HL-60 (cell line): ENCODE data around the gene SOX15.
"Not testable (repeated sequence)": the region's sequence is repeated elsewhere in the genome, so short reads cannot be mapped to it uniquely, and the experiment has no call there.

Experiments used
- DNase-seq, 2 experiments: peaks; one replicate each; pipeline ENCODE4 v3.0.0-alpha.2; 2010 to 2020; ENCODE audit warnings: low read depth in 1 of 2, low spot score in 1 of 2
- H3K27ac ChIP-seq: fragments of 250-450 bp; sonication (Bioruptor Pico); replicated peaks from 2 replicates; pipeline ENCODE4 v1.5.1; 2020; ENCODE audit warnings: mild to moderate bottlenecking, moderate library complexity
- H3K27me3 ChIP-seq: fragments of 250-450 bp; sonication (Bioruptor Pico); 2 replicates; pipeline ENCODE4 v1.5.1; 2021; ENCODE audit warnings: mild to moderate bottlenecking, moderate library complexity; ENCODE audit not compliant: insufficient read depth, poor library complexity, severe bottlenecking
- H3K4me3 ChIP-seq: replicated peaks from 2 replicates; pipeline ENCODE4 v1.5.1; 2011; ENCODE audit warnings: mild to moderate bottlenecking, control low read depth, low read length; ENCODE audit not compliant: insufficient read depth
- GABPA ChIP-seq: IDR thresholded peaks from 2 replicates; pipeline ENCODE4 v1.6.1; 2012; ENCODE audit warnings: low read depth
- POLR2AphosphoS5 ChIP-seq: IDR thresholded peaks from 2 replicates; pipeline ENCODE4 v1.6.1; 2012; ENCODE audit warnings: low read depth
- REST ChIP-seq: IDR thresholded peaks from 2 replicates; pipeline ENCODE4 v1.6.1; 2012; ENCODE audit warnings: low read depth; ENCODE audit not compliant: insufficient replicate concordance
- SPI1 ChIP-seq: IDR thresholded peaks from 2 replicates; pipeline ENCODE4 v1.6.1; 2012; ENCODE audit warnings: low read depth, mild to moderate bottlenecking, borderline replicate concordance
- TF ChIP-seq, protein P1 (sequence below): IDR thresholded peaks from one replicate; pipeline ENCODE4 v1.5.1; 2011; ENCODE audit warnings: low read length, control low read depth, inconsistent platforms; ENCODE audit not compliant: insufficient read depth

SOX15 gene

DNA sequence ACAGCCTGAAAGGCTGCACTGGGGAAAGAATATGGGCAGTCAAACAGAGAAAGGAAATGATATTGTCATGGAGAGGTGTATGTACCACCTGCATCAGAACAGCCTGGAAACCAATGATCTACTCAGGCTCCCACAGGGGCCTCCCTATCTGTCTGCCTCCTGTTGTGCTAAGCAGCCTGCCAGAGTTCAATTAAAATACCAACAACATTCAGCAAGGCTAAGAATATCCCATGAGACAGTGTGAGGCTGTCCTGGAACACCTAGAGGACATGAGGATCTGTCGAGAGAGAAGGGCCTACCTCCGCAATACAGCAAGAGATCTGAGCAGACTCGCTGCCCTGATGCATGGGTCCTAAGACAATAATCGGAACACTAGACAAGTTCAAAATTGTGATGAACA, 16.4 kb upstream of the SOX15 start:
- Histone ChIP-seq H3K4me3 (no peak overlapping the region), H3K27ac (no peak overlapping the region), H3K27me3 (no peaks in the 10 kb centered on the region)
- DNase-seq = no peak
- TF ChIP-seq SPI1 (no peak), REST (no peak), POLR2AphosphoS5 (no peak)

DNA sequence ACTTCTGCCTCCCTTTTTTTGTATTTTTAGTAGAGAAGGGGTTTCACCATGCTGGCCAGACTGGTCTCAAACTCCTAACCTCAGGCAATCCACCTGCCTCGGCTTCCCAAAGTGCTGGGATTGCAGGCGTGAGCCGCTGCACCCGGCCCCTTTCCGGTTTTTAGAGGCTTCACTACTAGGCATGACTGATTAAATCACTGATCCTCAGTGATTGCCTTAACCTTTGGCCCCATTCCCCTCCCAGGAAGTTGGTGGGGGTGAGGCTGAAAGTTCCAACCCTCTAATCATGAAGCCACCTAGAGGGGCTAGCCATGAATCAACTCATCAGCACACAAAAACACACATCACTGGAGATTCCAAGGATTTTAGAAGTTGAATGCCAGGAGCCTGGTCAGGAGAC, 7.7 kb upstream of the SOX15 start:
- H3K27me3 ChIP-seq, H3K4me3 ChIP-seq, DNase-seq, H3K27ac ChIP-seq: not testable (repeated sequence)

DNA sequence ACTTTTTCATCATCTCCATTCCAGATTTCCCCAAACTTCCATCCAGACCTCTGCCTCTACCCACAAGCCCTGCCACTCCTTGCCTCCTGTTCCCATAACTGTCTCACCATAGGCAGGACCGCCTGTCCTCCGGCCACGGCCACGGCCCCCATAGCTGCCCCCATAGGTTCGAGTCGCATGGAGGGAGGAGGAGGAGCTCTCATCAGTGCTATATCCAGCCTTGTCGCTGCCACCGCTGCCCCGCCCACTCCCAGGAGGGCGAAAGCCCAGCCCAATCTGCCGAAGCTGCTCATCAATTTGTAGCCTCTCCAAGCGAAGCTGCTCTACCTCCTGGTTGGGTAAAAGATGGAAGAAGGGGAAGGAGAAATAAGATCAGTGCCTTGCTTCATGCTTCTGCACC, 3.4 kb upstream of the SOX15 start:
- Histone ChIP-seq H3K27ac (no peak overlapping the region), H3K4me3 (no peak overlapping the region), H3K27me3 (no peaks in the 10 kb centered on the region)
- TF ChIP-seq, protein P1, sequence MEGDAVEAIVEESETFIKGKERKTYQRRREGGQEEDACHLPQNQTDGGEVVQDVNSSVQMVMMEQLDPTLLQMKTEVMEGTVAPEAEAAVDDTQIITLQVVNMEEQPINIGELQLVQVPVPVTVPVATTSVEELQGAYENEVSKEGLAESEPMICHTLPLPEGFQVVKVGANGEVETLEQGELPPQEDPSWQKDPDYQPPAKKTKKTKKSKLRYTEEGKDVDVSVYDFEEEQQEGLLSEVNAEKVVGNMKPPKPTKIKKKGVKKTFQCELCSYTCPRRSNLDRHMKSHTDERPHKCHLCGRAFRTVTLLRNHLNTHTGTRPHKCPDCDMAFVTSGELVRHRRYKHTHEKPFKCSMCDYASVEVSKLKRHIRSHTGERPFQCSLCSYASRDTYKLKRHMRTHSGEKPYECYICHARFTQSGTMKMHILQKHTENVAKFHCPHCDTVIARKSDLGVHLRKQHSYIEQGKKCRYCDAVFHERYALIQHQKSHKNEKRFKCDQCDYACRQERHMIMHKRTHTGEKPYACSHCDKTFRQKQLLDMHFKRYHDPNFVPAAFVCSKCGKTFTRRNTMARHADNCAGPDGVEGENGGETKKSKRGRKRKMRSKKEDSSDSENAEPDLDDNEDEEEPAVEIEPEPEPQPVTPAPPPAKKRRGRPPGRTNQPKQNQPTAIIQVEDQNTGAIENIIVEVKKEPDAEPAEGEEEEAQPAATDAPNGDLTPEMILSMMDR = no peak
- TF ChIP-seq GABPA = no peak
- no peak for DNase-seq

- Histone ChIP-seq H3K27ac (no peak overlapping the region), H3K27me3 (no peaks in the 10 kb centered on the region), H3K4me3 (no peak overlapping the region)
- TF ChIP-seq REST (no peak), POLR2AphosphoS5 (no peak), GABPA (no peak), SPI1 (no peak)
- TF ChIP-seq, protein P1 = no peak
- no peak for DNase-seq
Observed at GRCh38 chr17:7592422-7593021, 2.6 kb upstream of the SOX15 start.

DNA sequence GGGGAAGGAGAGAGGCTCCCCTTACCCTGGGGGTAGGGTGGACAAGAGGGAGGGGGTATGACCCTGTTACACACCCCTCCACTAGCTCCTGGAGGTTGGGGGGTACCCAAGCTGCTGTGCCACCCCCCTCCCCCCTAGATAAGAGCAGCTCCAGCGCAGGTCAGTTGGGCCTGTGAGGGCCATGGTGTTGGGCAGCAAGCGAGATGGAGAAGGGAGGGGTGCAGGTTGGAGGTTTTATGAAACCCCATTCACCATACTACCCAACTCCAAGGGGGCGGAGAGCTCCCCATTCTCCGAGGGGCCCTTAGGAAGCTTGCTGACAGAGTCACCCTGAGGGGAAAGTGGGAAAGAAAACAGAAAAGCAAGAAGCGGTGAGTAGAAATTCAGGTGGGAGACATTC, 1.7 kb upstream of the SOX15 start:
- no peak for TF ChIP-seq GABPA
- TF ChIP-seq, protein P1 = no peak
- TF ChIP-seq SPI1 = no peak
- no peak for TF ChIP-seq REST
- TF ChIP-seq POLR2AphosphoS5 = no peak
- DNase-seq = no peak
- Histone ChIP-seq H3K27me3 (no peaks in the 10 kb centered on the region), H3K4me3 (no peak overlapping the region), H3K27ac (no peak overlapping the region)
